ENCODE results near the gene HUWE1. TPM values are rescaled to one million over a fixed set of nuclear protein-coding genes. Genes with fewer than 3 reads are reported as not detected.
A peak's percentile ranks its signal among the peaks of the same experiment; 100 is the strongest.

Gene HUWE1
- total and polyA plus RNA-seq, 9 of the 15 experiments (the other 6 are each of a cell fraction or from before 2014, with no cell fraction given) = 23.9 to 204 (median 65.1) TPM

- TF ChIP-seq ZBTB33 (CRISPR knock-in tag; IDR thresholded peaks at IDR 0.05) (no peak), PHF8 (IDR thresholded peaks at IDR 0.05; ENCODE audit: borderline replicate concordance, low read length) (no peak), MTF1 (CRISPR knock-in tag; IDR thresholded peaks at IDR 0.05; ENCODE audit: borderline replicate concordance) (no peak), KAT7 (CRISPR knock-in tag; IDR thresholded peaks at IDR 0.05; ENCODE audit: borderline replicate concordance) (no peak), ZNF436 (CRISPR knock-in tag; IDR thresholded peaks at IDR 0.05) (no peak), SIN3B (IDR thresholded peaks at IDR 0.05; ENCODE audit: low read depth) (no peak), SMARCC2 (IDR thresholded peaks at IDR 0.05; ENCODE audit: low read depth) (no peak), ZNF79 (CRISPR knock-in tag; IDR thresholded peaks at IDR 0.05; ENCODE audit: low read depth) (no peak), PTTG1 (tag; IDR thresholded peaks at IDR 0.05; ENCODE audit: low read depth) (no peak), TBL1XR1 (IDR thresholded peaks at IDR 0.05; ENCODE audit: low read length in 2 of 2) (no peak), IRF2 (CRISPR knock-in tag; IDR thresholded peaks at IDR 0.05) (no peak), ARID2 (IDR thresholded peaks at IDR 0.05) (no peak), CTBP1 (IDR thresholded peaks at IDR 0.05; ENCODE audit: borderline replicate concordance) (no peak), FOXK1 (CRISPR knock-in tag; IDR thresholded peaks at IDR 0.05; ENCODE audit: borderline replicate concordance) (no peak), KLF10 (CRISPR knock-in tag; IDR thresholded peaks at IDR 0.05) (no peak), RBM25 (IDR thresholded peaks at IDR 0.05; ENCODE audit: low read depth, low read length, severe bottlenecking) (peak; percentile 42), ZNF766 (CRISPR knock-in tag; conservative IDR thresholded peaks at IDR 0.05) (no peak), CXXC5 (CRISPR knock-in tag; IDR thresholded peaks at IDR 0.05) (no peak), SRSF3 (IDR thresholded peaks at IDR 0.05; ENCODE audit: insufficient read depth, low read length) (no peak), GTF2F1 (IDR thresholded peaks at IDR 0.05; ENCODE audit: low read depth, low read length) (no peak), PRDM10 (IDR thresholded peaks at IDR 0.05; ENCODE audit: partially characterized antibody) (peak; percentile 36), CEBPG (CRISPR knock-in tag; IDR thresholded peaks at IDR 0.05) (no peak), CEBPG (tag; conservative IDR thresholded peaks at IDR 0.05 in 1 of 2, IDR thresholded peaks at IDR 0.05 in 1 of 2) (no peak), ZNF589 (CRISPR knock-in tag; IDR thresholded peaks at IDR 0.05; ENCODE audit: low read depth) (0 out of 2 replicates have a peak, but pooled peaks have one; percentile 35), CEBPB (tag; IDR thresholded peaks at IDR 0.05) (no peak)
These were observed 3.5 kb downstream of the HUWE1 start (continued) for GRCh38 chrX:53682885-53683555.

All from K562 (cell line).